HFFc6 (cell line): ENCODE results near the gene NFIA. TPM values are rescaled to one million over a fixed set of nuclear protein-coding genes. Genes with fewer than 3 reads are reported as not detected.

Experiments
- DNase-seq: peaks from one replicate; pipeline ENCODE4 v3.0.0-alpha.2; 2018
- H3K27ac Mint-ChIP-seq: 2 replicates; pipeline ENCODE4 v1.8.0; 2020; ENCODE audit warnings: mild to moderate bottlenecking, mixed read lengths
- H3K27me3 Mint-ChIP-seq: 2 replicates; pipeline ENCODE4 v1.8.0; 2021; ENCODE audit warnings: mild to moderate bottlenecking, moderate library complexity, mixed read lengths; ENCODE audit not compliant: insufficient read depth
- H3K36me3 Mint-ChIP-seq: 2 replicates; pipeline ENCODE4 v1.8.0; 2021; ENCODE audit warnings: low read depth, mixed read lengths
- H3K4me1 Mint-ChIP-seq: 2 replicates; pipeline ENCODE4 v1.8.0; 2020; ENCODE audit warnings: low read depth, mixed read lengths
- H3K4me3 Mint-ChIP-seq: 2 replicates; pipeline ENCODE4 v1.8.0; 2020; ENCODE audit warnings: mild to moderate bottlenecking, moderate library complexity, mixed read lengths
- H3K9me3 Mint-ChIP-seq: 2 replicates; pipeline ENCODE4 v1.8.0; 2020; ENCODE audit warnings: mild to moderate bottlenecking, mixed read lengths
- CTCF ChIP-seq: fragments of 200-600 bp; sonication (generic); IDR thresholded peaks from 2 replicates; pipeline ENCODE4 v1.5.0; 2021; ENCODE audit warnings: antibody characterized with exemption, mild to moderate bottlenecking
- total RNA-seq, 6 experiments: library from RNA; stranded (reverse); fragmentation: NEBNext Ultra II Directional; extraction: Animal tissue kit (Norgen Biotek cat#: 25700); gene quantifications; 2 replicates in 1 of 6; 3 replicates in 5 of 6; pipeline ENCODE4 v1.2.3, GENCODE V29; 2021

The NFIA gene
- total RNA-seq, 6 experiments from 2014 or later = 8.5 to 11.3 (median 10.4) TPM

GRCh38 chr1:61098333-61098732 lies 16.0 kb downstream of the NFIA start:
- TF ChIP-seq CTCF = no peak
- no peaks in the 10 kb centered on the region for H3K27me3 Mint-ChIP-seq
- no peak overlapping the region for H3K4me3 Mint-ChIP-seq
- no peak for DNase-seq
- no peaks in the 10 kb centered on the region for H3K36me3 Mint-ChIP-seq
- H3K27ac Mint-ChIP-seq = no peak overlapping the region
- peaks cover 33% of the 10 kb centered on the region for H3K4me1 Mint-ChIP-seq
- H3K9me3 Mint-ChIP-seq = no peaks in the 10 kb centered on the region

- Mint-ChIP-seq H3K4me3 (no peak overlapping the region), H3K27ac (no peak overlapping the region), H3K36me3 (no peaks in the 10 kb centered on the region), H3K4me1 (peaks cover 26% of the 10 kb centered on the region), H3K27me3 (no peaks in the 10 kb centered on the region), H3K9me3 (no peaks in the 10 kb centered on the region)
- no peak for TF ChIP-seq CTCF
- no peak for DNase-seq
These were observed 16.6 kb downstream of the NFIA start for GRCh38 chr1:61098906-61099437.

- H3K36me3 Mint-ChIP-seq = no peaks in the 10 kb centered on the region
- TF ChIP-seq CTCF = no peak
- no peak overlapping the region for H3K27ac Mint-ChIP-seq
- H3K4me1 Mint-ChIP-seq = peaks cover 11% of the 10 kb centered on the region
- H3K27me3 Mint-ChIP-seq = no peaks in the 10 kb centered on the region
- no peaks in the 10 kb centered on the region for H3K9me3 Mint-ChIP-seq
- no peak overlapping the region for H3K4me3 Mint-ChIP-seq
- DNase-seq = no peak
These were observed 18.2 kb downstream of the NFIA start for GRCh38 chr1:61100578-61100977.

GRCh38 chr1:61101536-61101935 lies 19.2 kb downstream of the NFIA start:
- peaks cover 11% of the 10 kb centered on the region for H3K4me1 Mint-ChIP-seq
- H3K9me3 Mint-ChIP-seq = no peaks in the 10 kb centered on the region
- no peaks in the 10 kb centered on the region for H3K36me3 Mint-ChIP-seq
- no peak for DNase-seq
- no peak for TF ChIP-seq CTCF
- H3K4me3 Mint-ChIP-seq = peak overlapping the region; percentile 60; the same call in 1 of the 2 replicates
- H3K27me3 Mint-ChIP-seq = no peaks in the 10 kb centered on the region
- peak overlapping the region; percentile 50; the same call in 1 of the 2 replicates for H3K27ac Mint-ChIP-seq

- Mint-ChIP-seq H3K27ac (peak overlapping the region; percentile 50; the same call in 1 of the 2 replicates), H3K9me3 (no peaks in the 10 kb centered on the region), H3K27me3 (no peaks in the 10 kb centered on the region), H3K36me3 (no peaks in the 10 kb centered on the region), H3K4me3 (peak overlapping the region; percentile 60; the same call in 1 of the 2 replicates), H3K4me1 (peaks cover 9% of the 10 kb centered on the region)
- DNase-seq = no peak
- no peak for TF ChIP-seq CTCF
These were observed 19.7 kb downstream of the NFIA start for GRCh38 chr1:61102041-61102440.

- DNase-seq = no peak
- peaks cover 3% of the 10 kb centered on the region for H3K4me1 Mint-ChIP-seq
- no peak overlapping the region for H3K27ac Mint-ChIP-seq
- no peak for TF ChIP-seq CTCF
- H3K27me3 Mint-ChIP-seq = no peaks in the 10 kb centered on the region
- H3K9me3 Mint-ChIP-seq = no peaks in the 10 kb centered on the region
- H3K4me3 Mint-ChIP-seq = no peak overlapping the region
- H3K36me3 Mint-ChIP-seq = no peaks in the 10 kb centered on the region
These were observed 20.3 kb downstream of the NFIA start for GRCh38 chr1:61102621-61103020.
